ENCODE results near the gene USH2A.

GRCh38 chr1:215780641-215781040 is 642.6 kb downstream of the USH2A start:
- TF ChIP-seq POLR2AphosphoS5 (IDR thresholded peaks at IDR 0.05; ENCODE audit: low read depth, low read length) (no peak), POLR2A (IDR thresholded peaks at IDR 0.05; ENCODE audit: low read depth, low read length) (no peak)
